HEK293T (cell line): ENCODE data around the gene RAD51B.

Source experiments
- BHLHE40 ChIP-seq: fragments of 450-650 bp; IDR thresholded peaks from 2 replicates; pipeline ENCODE4 v1.6.1; 2016; ENCODE audit warnings: mild to moderate bottlenecking, moderate library complexity, borderline replicate concordance
- FOXA1 ChIP-seq: fragments of 450-650 bp; IDR thresholded peaks from 2 replicates; pipeline ENCODE4 v1.6.1; 2016; ENCODE audit warnings: mild to moderate bottlenecking
- FOXK2 ChIP-seq: fragments of 450-650 bp; IDR thresholded peaks from 2 replicates; pipeline ENCODE4 v1.6.1; 2016; ENCODE audit warnings: mild to moderate bottlenecking
- FOXM1 ChIP-seq: fragments of 450-650 bp; IDR thresholded peaks from 2 replicates; pipeline ENCODE4 v1.6.1; 2017; ENCODE audit warnings: mild to moderate bottlenecking, borderline replicate concordance
- HDGF ChIP-seq: fragments of 450-650 bp; IDR thresholded peaks from 2 replicates; pipeline ENCODE4 v1.6.1; 2017; ENCODE audit warnings: antibody characterized with exemption, borderline replicate concordance
- NFRKB ChIP-seq: fragments of 450-650 bp; IDR thresholded peaks from 2 replicates; pipeline ENCODE4 v1.6.1; 2016; ENCODE audit warnings: mild to moderate bottlenecking, moderate library complexity
- SP1 ChIP-seq: fragments of 450-650 bp; IDR thresholded peaks from 2 replicates; pipeline ENCODE4 v1.6.1; 2017
- SUZ12 ChIP-seq: fragments of 450-650 bp; IDR thresholded peaks from 2 replicates; pipeline ENCODE4 v1.6.1; 2016; ENCODE audit warnings: mild to moderate bottlenecking

GRCh38 chr14:68282479-68283377 is 463.1 kb downstream of the RAD51B start:
- TF ChIP-seq FOXA1 = no peak
- no peak for TF ChIP-seq FOXM1
- no peak for TF ChIP-seq NFRKB
- TF ChIP-seq FOXK2 = no peak
- no peak for TF ChIP-seq BHLHE40
- no peak for TF ChIP-seq SUZ12
- TF ChIP-seq HDGF = no peak
- TF ChIP-seq SP1 = no peak
